OCI-M2 (cell line): ENCODE results near the gene DRD4.
A peak's percentile ranks its signal among the peaks of the same experiment; 100 is the strongest.

Experiments used
- DNase-seq: peaks from one replicate; lab custom pipeline; 2025; ENCODE audit not compliant: unreplicated experiment; lab: John Stamatoyannopoulos, UW

Gene DRD4

DNA sequence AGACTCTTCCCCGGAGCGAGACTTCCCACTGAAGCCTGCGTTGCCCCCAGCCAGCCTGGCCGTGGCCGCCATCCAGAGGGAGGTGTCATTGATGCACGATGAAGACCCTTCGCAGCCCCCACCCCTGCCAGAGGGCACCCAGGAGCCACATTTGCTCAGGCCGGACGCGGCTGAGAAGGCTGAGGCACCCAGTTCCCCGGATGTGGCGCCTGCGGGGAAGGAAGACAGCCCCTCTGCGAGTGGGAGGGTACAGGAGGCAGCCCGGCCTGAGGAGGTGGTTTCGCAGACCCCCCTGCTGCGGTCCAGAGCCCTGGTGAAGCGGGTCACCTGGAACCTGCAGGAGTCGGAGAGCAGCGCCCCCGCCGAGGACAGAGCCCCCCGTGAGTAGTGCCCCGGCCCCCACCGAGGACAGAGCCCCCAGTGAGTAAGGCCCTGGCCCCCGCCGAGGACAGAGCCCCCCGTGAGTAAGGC is 27.7 kb upstream of the DRD4 start:
- no peak for DNase-seq

DNA sequence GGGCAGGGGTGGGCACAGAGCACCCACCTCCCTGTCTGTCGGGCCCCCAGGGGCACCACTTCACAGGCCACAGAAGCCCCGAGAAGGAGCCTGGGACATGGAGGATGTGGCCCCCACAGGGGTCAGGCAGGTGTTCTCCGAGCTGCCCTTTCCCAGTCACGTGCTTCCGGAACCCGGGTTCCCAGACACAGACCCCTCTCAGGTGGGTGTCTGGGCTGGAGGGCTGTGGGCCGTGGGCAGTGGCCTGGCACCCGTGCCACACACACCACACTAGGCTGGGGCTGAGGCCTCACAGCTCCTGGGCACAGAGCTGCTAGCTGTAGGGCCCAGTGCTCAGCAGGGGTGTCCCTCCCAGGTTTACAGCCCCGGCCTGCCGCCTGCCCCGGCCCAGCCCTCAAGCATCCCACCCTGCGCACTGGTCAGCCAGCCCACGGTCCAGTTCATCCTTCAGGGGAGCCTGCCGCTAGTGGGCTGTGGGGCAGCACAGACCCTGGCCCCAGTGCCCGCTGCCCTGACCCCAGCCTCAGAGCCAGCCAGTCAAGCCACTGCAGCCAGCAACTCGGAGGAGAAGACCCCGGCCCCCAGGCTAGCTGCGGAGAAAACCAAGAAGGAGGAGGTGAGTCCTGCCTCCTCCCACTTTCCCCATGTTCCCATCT is 26.8 kb upstream of the DRD4 start:
- no peak for DNase-seq

DNA sequence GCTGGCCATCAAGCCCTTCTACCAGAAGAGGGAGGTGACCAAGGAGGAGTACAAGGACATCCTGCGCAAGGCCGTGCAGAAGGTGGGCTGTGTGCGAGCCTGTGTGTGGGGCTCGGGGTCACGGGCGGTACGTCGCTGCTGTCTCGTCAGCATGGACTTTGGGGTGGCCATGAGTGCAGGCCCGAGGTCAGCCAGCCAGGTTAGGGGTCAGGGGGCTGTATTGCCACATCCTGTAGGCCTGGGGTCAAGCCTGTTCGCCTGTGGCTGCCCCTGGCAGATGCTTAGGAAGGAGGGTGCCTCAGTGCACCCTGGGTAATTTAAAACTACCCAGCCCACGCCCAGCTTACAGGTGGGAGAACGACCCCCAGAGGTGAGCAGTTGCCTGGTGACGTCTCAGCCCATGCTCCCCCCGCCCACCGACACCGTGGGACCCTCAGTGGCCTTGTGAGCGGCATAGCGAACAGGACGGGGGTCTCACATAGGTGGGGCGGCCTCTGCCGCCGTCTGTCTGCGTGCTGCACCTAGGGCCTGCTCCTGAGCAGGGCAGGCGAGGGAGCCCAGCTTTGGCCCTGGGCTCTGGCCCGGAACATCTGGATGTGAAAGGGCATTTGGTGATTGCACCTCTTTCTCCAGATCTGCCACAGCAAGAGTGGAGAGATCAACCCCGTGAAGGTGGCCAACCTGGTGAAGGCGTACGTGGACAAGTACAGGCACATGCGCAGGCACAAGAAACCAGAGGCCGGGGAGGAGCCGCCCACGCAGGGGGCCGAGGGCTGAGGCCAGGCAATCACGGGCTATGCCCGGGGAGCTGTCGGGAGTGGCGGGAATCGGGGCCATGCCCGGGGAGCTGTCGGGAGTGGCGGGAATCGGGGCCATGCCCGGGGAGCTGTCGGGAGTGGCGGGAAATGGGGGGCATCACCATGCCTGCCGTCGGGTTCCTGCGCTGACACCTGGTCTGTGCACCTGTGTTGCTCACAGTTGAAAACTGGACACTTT is 25.8 kb upstream of the DRD4 start:
- no peak for DNase-seq

DNA sequence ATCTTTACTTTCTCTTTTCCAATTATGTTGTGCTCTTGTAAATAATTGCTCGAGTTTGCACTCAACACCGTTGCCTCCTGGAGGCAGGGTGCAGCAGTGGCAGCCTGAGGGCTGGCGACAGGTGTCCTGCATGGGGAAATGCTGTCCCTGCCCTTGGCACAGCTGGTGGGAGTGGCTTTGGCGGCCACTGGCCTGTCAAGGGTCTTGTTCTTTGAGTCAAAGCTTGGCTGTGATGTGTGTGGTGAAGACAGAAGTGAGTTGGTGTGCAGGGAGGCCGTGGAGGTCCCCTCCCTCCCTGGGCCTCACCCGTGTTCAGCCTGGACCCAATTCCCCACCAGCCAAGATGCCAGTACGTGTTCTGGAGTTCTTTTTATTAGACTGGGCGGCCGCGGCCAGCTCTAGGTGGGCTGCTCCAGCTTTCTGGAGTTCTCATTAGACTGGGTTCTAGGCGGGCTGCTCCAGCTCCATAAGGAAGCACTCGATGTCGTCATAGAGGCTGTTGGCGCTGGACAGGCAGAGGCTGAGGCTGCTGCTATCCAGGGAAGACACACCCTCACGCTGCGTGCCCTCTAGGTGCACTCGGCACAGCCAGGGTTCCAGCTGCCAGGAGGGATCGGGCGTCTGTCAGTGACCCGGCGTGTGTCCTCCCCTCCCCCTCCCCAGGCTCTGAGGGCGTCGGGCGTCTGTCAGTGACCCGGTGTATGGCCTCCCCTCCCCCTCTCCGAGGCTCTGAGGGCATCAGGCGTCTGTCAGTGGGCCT is 24.7 kb upstream of the DRD4 start:
- no peak for DNase-seq

DNA sequence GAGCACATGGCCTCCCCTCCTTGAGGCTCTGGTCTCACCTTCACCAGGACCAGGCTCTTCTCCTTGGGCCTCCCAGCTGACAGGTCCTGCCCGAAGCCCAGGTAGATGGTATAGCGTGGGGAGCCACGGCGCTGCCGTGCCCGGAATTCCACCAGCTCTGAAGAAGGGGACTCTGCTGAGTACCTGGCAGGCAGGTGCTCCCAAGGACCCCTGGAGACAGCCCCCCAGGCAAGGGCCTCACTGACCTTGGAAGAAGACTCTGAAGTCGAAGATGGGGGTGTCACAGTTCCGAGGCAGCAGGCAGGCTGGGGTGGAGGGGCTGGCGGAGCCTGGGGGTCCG is 24.1 kb upstream of the DRD4 start:
- DNase-seq, result no peak

DNA sequence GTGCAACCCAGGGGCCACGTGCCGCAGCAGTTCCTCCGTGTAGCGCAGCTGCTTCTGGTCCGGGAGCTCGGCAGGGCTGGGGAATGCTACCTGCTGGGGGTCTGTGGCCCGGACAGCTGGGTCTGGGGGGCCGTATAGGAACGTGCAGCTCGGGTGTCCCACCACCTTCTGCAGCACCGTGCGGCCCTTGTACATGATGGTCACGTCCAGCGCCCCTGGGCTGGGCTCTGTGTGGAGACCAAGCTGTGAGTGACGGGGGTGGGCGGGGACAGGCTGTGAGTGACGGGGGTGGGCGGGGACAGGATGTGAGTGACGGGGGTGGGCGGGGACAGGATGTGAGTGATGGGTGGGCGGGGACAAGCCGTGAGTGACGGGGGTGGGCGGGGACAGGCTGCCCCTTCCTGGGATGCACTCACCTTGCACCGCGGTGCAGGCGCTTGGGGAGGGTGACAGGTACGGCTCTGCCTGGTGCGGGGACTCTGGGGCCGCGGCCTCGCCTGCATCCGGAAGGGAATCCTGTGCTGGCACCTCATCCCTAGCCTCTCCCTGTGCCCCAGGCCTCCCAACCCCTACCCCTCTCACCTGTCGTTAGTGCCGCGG is 23.6 kb upstream of the DRD4 start:
- DNase-seq, result no peak

DNA sequence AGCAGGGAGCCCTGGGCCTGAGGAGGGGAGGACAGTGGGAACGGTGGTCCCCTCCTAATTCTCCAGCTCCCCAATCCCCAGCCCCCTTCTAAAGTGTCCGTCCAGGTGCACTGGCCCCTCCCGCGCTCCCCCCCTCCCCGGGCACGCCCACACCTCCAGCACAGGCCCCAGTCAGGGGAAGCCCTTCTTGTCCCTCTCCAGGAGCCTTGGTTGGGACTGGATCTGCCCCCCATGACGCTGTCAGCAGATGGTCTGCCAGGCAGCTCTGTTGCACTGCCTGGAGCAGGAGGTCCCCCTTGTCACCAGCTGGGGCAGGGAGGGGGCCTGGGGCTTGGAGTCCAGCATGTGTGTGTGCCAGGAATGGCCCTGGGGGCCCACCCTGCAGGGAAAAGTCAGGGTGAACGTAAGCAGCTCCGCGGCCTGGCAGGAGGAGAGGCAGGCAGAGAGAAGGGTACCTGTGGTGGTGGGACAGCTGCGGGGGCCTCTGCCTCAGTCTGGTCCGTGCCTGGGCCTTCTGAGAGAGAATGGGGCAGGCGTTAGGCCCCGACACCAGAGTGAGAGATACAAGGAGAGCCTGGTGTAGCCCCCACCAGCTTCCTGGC is 22.9 kb upstream of the DRD4 start:
- no peak for DNase-seq

DNA sequence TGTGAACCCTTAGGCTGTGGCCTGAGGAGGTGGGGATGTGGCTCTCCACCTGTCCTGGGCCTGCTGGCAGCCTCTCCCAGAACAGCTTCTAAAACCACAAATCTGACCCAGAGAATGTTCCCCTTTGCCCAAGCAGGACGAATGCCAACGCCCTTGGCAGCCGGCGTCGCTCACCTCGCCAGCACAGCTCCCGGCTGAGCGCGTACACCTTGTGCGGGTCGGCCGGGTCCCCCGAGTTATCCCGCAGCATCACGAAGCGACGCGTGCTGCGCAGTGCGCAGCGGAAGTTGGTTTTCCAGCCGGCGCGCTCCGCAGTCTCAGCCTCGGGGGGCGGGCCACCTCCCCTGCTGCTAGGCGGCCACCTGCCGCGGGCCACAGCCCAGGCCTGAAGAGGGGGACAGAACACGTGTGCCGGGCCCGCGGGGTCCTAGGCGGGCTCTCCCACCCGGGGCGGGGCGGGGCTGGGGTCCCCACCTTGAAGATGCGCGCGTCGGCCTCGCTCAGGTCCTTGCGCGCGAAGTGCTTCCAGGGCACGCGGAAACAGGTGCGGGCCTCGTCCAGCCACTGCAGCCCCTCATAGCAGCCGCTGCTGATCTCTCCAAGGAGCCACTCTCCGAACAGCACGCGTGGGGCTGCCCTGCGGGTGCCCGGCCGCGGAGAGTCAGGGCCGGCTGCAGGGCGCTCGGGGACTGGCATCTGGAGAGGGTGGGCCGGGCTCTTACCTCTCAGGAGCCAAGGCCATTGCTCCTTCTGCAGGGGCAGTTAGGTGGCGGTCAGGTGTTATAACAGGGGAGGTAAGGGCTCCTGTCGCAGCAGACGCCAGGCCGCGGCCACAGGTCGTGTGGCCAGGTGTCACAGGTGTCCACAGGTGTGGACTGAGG is 22.2 kb upstream of the DRD4 start:
- DNase-seq, result no peak

DNA sequence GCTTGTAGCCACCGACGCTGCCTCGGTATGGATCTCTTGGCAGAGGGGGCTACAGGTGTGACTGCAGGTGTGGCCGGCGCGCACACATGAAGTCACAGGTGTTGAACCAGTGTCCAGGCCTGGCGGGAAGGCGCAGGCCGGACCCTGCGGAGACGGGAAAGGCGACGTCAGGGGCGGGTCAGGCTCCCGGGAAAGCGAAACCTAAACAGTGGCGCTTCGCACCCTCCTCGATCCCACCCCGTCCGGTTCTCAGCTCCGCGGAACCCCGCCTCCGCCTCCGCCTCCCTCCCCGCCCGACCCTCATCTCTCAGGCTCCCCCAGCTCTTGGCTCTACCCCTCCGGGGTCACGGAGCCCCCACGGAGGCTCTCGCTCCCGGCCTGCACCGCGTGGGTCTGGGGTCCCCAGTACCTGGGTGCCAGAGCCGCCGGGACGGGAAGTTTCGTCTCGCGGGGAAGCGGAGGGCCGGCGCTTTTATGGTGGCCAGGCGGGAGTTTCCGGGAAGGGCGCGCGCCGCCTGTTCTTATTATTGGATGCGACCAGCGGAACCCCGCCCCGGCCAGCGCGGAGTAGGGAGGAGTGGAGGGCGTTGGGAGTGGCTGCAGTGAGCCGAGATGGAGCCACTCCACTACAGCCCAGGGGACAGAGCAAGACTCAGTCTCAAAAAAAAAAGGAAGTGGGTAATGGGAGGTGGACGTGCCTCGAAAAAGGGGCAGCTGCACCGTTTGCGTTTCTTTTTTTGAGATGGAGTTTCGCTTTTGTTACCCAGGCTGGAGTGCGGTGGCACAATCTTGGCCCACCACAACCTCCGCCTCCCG is 21.4 kb upstream of the DRD4 start, which contains the start of gene IRF7:
IRF7 (minus strand) TSS at position 447 of the 816 bp plus-strand sequence. CDS start 586 bp downstream, outside the sequence.
- DNase-seq, result peak; percentile 58

DNA sequence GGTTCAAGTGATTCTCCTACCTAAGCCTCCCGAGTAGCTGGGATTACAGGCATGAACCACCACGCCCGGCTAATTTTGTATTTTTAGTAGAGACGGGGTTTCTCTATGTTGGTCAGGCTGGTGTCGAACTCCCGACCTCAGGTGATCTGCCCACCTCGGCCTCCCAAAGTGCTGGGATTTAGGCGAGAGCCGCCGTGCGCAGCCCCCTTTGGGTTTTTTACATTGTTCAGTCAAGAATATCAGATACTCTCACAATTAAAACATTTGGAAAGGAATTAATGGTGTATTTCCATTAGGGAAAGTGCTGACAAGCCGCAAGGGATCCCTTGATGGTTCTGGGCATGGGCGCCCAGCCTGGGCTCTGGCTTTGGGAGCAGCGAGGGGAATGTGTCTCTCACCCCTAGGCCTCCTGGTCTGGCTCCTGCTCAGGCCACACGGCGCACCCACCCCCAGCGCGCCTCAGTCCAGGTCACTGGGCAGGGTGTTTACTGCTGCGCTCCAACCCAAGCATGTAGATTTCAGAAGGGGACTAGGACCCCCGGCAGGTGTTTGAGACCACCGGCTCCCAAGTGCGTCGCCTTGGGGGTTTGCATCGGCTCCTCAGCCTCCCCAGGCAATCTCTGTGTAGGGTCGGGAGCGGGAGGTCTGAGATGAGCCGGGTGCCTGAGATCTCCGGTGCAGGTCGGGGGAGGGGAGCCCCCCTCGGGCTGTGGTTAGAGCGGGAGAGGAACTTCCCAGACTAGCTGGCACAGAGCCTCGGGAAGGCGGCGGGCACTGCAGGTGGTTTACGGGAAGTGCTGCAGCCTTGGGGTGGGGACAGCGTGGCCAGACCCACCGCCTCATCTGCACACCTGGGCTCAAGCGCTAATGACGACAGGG is 20.5 kb upstream of the DRD4 start:
- no peak for DNase-seq

DNA sequence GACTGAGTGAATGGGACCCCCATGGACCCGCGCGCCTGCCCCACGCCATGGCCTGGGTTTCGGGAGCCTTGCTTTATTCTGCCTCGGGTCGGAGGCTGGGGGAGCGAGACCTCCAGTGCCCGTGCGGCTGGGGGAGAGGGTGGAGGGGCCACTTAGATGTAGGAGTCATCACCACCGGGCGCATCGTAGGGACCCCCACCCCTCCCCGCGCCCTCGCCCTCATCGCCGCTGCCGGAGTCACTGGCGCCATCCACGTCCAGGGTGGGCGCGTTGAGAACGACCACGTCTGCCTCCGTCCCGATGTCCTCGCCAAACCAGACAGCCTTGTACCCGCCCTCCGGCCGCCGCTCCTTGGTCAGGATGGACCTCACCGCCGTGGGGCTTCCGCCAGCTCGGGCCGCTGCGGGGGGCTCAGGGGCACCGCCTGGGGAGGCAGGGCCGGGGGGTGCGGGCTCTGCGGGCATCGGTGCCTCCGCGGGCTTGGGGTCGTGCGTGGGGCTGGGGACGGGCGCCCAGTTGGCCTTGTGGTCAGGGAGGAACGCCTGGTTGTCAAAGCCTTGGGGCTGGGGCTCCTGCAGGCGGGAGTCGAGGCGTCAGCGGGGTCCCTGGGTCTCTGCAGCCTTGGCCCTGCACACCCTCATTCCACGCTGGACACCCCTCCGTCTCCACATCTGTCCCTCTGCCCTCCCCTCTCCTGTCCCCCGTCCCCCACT is 19.7 kb upstream of the DRD4 start:
- DNase-seq, result no peak

DNA sequence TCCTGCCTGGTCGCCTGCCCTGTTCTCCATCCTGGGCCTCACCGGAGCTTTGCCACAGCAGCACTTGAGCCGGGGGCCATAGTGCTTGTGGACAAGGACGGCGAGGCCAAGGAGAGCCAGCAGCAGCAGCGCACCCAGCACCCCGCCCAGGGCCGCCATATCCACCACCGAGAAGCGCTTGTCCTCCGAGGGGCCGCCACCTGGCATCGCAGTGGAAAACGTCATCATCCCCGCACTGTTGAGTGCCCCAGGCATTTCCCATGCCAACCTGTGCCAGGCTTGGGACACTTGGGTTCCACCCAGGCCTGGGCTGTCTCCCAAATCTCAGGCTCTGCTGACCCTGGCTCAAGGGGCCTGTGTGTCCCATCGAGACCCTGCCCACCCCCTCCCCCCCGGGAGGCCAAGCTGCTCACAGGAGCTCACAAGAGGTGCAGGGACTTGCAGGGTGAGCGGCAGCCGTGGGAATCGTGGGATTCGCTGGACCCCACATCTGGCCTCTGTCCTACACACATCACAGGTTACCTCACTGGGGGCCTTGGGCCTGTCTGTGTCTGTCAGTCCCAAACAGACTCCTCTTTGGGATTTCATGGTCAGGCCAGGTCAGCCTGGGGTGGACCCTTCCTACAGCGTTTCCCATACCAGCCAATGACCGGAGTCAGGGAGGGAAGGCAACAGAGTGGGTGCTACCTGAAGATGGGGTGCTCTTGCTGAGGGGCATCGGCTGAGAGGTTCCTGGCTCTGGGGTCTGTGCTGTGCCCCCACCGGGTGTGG is 19.0 kb upstream of the DRD4 start:
- DNase-seq, result no peak

DNA sequence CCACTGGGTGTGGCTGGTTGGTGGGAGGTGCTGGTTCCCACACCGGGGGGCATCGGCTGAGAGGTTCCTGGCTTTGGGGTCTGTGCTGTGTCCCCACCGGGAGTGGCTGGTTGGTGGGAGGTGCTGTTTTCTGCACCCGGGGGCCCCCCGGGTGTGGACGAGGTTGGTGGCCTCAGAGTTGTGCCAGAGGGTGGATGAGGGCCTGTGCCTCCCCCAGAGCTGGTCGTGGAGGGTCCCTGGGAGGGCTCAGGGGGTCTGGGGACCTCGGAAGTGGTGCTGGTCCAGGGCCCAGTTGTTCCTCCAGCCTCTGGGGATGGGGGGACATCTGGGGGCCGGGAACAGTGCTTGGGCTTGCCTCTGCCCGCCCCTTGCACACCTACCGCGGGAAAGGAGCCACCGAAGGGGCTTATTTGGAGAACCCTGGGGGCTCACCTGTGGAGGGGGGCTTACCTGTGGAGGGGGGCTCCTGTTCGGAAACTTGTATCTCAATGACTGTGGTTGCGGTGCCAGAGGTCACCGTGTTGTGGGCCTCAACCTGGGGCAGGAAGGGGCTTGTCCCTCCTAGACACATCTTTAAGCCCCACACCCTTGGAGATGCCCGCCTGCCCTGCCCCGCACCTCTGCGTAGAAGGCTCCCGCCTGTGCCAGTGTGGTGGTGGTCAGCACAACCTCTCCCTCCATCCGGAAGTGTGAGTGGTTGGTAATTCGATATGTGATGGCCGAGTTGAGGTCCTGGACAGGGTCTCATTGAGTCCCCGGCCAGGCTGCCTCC is 18.0 kb upstream of the DRD4 start:
- no peak for DNase-seq

DNA sequence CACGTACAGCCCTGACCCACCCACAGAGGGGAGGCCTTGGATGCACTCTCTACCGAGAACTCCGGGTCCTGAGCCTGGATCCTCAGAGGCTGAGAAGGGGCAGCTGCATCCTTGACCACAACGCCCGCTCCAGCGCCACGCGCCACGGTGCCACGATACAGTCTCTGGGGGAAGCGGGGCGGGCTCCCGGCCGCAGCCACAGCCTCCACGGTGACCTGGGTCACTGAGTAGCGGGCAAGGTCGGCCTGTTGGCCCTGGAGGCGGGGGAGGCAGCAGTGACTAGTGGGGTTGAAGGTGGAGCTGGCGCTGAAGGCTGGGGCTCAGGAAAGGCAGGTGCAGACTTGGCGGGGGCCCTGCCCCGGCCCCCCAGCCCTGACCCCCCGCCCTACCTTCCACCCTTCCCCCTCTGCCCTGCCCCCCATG is 17.4 kb upstream of the DRD4 start:
- DNase-seq, result no peak

DNA sequence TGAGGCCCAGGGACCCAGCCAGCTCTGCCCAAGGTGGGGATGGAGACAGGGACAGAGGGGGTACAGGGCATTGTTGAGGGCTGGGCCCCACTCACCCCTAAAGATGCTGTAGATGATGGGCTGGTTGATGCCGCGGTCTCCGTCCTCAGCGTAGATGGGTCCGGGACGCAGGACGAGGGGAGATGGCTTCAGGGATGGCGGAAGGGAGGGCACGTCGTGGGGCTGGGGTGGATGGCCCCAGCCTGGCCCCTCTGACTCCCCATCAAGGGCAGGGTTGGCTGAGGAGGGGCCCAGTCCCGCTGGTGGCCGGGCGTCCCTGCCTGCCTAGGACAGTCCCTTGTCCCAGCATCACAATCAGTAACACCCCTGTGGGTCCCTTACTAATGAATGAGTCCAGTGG is 16.9 kb upstream of the DRD4 start:
- DNase-seq, result no peak
